GM18951 (cell line): ENCODE measurements around the gene SELL.

Source experiments
- POLR2A ChIP-seq: IDR thresholded peaks from 4 replicates; pipeline ENCODE4 v1.6.1; 2011; ENCODE audit warnings: mild to moderate bottlenecking; ENCODE audit not compliant: insufficient read length, insufficient read depth; ENCODE audit errors: extremely low read depth
- in situ Hi-C: fragments of 300-500 bp; cut with MboI; formaldehyde crosslinking; loops from one replicate; pipeline ENCODE4 v1.12.0; 2022; ENCODE audit warnings: low sequenced_read_pairs, mixed read lengths, inconsistent platforms; ENCODE audit not compliant: unreplicated experiment

The SELL gene

GRCh38 chr1:169711469-169712308 lies at the start of gene SELL:
Gene SELL (minus strand): TSS chr1:169711620. CDS start chr1:169711498, 122 bp downstream.
- TF ChIP-seq POLR2A, result peak; percentile 74
- in situ Hi-C loops, result no loop called here

- TF ChIP-seq POLR2A, result no peak
- in situ Hi-C loops, result no loop called here
Observed at GRCh38 chr1:169759038-169759437, 47.6 kb upstream of the SELL start.

GRCh38 chr1:169753549-169753948 lies 42.1 kb upstream of the SELL start:
- TF ChIP-seq POLR2A, result no peak
- in situ Hi-C loops, result no loop called here

GRCh38 chr1:169750041-169750440 lies 38.6 kb upstream of the SELL start:
- TF ChIP-seq POLR2A, result no peak
- in situ Hi-C loops, result no loop called here

GRCh38 chr1:169746550-169746949 lies 35.1 kb upstream of the SELL start:
- in situ Hi-C loops, result no loop called here
- no peak for TF ChIP-seq POLR2A

GRCh38 chr1:169745015-169745861 lies 33.8 kb upstream of the SELL start:
- no peak for TF ChIP-seq POLR2A
- in situ Hi-C loops, result no loop called here

- in situ Hi-C loops, result no loop called here
- TF ChIP-seq POLR2A, result no peak
Observed at GRCh38 chr1:169741666-169742394, 30.4 kb upstream of the SELL start.

- in situ Hi-C loops, result no loop called here
- TF ChIP-seq POLR2A, result no peak
Observed at GRCh38 chr1:169739980-169740379, 28.6 kb upstream of the SELL start.

GRCh38 chr1:169733924-169734323 lies 22.5 kb upstream of the SELL start, which contains the start of gene SELE:
Gene SELE (minus strand): TSS chr1:169734079. CDS start chr1:169733612, 467 bp downstream.
- TF ChIP-seq POLR2A, result no peak
- in situ Hi-C loops, result no loop called here

GRCh38 chr1:169731446-169731845 lies 20.0 kb upstream of the SELL start:
- TF ChIP-seq POLR2A, result no peak
- in situ Hi-C loops, result no loop called here

- in situ Hi-C loops, result no loop called here
Observed at GRCh38 chr1:169729991-169730390, 18.6 kb upstream of the SELL start.

GRCh38 chr1:169727307-169727706 lies 15.9 kb upstream of the SELL start:
- no peak for TF ChIP-seq POLR2A
- in situ Hi-C loops, result no loop called here

More at GRCh38 chr1:169729991-169730390, 18.6 kb upstream of the SELL start:
- TF ChIP-seq POLR2A, result no peak

- in situ Hi-C loops, result no loop called here
Observed at GRCh38 chr1:169726851-169727250, 15.4 kb upstream of the SELL start.

More at GRCh38 chr1:169726851-169727250, 15.4 kb upstream of the SELL start:
- no peak for TF ChIP-seq POLR2A
